ENCODE measurements around the gene MBL2.

Gene MBL2

DNA sequence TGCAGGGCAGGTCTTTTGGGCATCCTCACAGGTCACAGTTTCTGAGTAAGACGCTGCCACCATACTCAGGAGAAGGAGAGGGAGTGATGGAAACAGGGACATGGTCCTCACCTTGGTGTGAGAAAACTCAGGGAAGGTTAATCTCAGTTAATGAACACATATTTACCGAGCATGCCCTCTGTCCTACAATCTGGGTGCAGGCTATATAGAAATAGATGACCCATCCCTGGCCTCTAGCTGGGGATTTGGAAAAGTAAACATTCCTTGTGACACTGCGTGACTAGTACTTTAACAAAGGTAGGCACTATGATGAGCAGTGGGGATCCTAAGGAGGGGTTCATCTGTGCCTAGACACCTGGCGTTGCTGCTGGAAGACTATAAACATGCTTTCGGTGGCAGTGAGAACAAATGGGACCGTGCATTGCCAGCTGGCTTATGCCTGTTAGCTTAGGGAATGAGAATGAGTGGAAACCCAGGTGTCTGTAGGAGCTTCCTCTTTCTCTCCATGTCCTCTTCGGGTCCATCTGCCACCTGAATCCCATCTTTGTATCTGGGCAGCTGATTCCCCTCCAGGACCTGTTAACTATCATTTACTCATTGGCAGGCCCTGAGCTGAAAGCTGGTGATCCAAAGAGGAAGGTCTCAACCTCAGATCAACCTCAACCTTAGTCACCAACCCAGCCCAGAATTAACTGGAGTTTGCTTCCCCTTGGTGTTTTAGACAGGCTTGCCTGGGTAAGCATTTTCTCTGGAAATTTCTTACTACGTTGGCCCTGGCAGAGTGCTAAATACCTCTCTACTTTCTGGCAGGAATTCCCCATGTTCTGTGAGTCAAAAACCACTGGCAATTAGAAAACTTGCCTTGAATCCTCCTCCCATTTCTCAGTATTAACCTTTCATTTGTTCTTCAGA is 794 bp downstream of the MBL2 start:
- DNase-seq, result no peak

DNA sequence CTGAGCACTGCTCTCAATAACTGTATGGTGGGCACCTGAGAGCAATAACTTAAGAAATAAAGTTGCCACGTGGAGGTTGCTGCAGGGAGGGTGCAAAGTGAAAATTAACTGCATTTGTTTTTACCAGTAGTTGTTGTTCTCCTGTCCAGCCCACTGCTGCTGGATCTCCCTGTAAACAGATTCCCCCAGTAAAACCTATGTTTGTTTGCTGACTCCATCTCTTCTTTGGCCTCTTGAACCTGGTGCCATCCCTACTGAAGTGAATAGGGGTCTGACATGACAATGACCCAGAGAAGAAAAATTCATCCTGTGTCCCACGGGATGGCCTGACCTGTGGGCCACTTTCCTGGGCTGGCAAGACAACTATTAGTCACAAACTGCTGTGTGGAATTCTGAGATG is 1.7 kb downstream of the MBL2 start:
- no peak for DNase-seq

DNA sequence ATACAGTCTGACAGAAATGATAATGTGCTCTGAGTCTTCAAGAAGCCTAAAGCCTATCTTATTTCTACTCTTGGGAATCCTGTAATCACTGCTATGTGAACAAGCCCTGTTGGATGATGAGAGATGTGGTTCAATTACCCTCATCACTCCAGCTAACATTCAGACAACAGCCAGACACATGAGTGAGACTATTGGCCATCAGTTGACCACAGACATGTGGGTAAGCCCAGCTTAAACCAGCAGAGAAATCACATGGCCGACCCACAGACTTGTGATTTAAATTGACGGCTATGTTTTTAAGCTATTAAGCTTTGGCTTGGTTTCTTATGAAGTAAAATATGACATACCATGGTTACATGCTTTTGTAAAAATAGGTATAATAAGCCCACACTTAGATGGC is 2.6 kb downstream of the MBL2 start:
- DNase-seq, result no peak

DNA sequence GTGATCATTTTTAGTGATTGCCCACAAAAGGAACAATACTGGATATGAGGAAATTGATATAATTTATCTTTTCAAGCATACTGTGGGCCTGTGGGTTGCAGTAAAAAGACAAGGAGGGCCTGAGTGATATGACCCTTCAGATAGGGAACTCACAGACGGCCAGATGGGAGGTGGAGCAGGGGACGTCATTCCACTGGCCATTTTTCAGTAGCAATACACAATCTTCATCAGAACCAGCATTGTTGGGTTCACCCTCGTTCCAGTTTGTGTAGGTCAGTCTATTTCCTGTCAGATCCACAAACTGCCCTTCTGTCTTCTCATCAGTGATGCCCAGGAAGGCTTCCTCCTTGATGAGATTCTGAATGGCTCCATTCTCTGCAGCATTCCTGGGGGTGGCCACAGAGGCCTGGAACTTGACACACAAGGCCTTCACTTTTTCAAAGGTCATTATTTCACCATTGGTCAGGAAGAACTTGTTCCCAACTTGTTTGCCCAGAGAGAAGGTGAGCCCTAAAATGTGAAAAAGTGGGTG is 4.5 kb downstream of the MBL2 start:
- no peak for DNase-seq

DNA sequence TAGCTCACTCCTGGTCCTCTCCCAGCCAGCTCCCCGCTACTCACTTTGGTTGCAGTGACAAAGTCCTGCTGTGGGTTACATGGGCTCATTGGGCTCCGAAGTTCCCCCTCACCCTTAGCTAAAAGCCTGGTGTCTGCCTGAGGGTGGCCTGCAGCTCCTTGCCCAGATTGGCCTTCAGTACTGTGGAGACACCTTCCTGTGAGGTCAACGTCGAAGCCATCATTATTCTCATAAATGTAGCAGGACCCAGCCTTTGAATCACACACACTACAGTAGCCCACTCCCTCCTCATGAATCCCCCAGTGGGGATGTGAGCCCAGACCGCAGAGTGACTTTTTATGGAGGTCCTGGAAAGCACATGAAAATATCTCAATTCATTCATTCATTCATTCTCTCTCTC is 10.5 kb downstream of the MBL2 start:
- DNase-seq, result no peak

DNA sequence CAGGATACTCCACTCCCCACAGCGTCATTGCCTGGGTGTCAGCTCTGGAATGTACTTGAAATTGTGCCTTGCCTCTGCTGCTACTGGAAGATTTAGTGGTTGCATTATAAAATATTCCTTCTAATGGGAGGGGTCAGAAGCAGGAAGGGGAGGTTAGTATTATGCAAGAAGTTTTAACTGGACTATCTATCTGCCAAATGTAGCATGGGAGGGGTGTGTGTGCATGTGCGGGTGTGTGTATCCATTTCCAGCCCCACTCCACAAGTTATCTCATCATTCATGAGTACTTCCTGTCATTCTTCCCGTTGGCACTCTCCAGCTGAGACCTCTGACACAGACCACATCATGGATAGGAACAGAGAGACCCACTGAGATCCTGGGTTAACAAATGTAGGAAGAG is 13.4 kb downstream of the MBL2 start:
- no peak for DNase-seq

DNA sequence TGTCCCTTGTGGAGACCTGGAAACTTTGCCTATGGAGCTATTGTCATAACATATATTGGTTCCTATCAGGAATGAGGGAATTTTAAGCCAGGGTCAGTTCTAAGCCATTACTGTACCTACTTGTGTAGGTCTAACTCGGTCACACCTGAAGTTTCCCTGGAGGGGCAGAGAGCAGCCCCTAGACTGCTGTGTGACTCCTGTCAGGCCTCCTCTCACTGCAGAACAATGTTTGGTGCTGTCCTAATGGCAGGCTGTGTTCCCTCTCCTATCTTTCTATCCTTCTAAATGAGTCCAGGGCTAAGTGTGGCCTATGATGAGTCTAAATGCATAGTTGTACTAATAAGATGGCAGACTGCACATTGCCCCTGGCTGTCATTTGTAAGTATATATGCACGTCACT is 14.2 kb downstream of the MBL2 start:
- no peak for DNase-seq

DNA sequence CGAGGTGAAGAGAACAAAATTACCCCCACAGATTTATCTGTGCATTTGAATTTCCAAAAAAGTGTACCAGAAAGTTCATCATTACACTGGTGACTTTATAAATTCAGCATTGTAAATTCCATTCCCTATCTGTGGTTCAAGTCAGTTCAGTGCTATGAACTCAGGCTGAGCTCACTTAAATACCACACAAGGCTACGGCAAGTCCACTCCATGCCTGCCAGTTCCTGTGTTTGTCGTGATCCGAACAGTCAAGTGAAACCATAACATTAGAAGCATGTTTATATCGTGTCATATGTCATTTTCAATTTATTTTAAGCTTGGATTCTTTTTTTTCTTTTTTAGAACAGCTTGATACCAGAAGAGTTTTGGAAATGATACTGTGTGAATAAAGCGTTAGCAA is 14.8 kb downstream of the MBL2 start:
- DNase-seq, result no peak

DNA sequence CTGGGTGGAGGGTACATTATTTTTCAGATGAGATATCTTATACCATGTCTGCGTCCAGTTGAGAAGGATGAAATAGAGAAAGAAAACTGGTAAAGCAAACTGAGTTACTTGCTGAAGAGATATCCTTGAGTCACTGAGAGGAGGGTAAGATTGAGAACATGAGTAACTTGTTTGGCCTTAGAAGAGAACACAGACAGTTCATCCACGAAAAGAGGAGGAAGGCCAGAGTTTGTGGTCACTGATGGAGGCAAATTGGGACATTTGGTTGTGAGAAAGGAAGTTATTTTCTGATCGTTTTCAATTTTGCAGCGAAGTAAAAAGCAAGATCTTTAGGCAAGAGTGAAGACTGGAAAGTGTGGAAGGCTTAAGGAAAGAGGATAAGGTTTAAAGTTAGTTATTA is 15.6 kb downstream of the MBL2 start:
- DNase-seq, result no peak

DNA sequence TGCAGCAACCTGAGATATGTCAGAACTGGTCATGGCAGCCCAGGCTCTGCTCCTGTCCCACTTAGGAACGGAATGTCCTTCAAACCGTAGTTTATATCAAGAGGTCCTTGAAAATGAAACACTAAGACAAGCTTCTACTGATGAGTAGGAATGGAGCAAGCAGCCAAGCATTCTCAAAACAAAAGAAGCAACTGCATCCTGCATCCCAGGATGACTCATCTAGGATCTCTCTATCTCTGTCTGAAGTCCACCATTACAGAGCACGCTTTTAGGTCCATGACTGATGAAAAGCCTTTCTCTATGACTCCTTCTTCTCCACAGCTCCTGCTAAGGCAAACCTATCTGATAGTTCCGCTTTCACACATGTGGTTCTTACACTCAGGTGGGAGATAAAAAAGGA is 16.3 kb downstream of the MBL2 start:
- no peak for DNase-seq

DNA sequence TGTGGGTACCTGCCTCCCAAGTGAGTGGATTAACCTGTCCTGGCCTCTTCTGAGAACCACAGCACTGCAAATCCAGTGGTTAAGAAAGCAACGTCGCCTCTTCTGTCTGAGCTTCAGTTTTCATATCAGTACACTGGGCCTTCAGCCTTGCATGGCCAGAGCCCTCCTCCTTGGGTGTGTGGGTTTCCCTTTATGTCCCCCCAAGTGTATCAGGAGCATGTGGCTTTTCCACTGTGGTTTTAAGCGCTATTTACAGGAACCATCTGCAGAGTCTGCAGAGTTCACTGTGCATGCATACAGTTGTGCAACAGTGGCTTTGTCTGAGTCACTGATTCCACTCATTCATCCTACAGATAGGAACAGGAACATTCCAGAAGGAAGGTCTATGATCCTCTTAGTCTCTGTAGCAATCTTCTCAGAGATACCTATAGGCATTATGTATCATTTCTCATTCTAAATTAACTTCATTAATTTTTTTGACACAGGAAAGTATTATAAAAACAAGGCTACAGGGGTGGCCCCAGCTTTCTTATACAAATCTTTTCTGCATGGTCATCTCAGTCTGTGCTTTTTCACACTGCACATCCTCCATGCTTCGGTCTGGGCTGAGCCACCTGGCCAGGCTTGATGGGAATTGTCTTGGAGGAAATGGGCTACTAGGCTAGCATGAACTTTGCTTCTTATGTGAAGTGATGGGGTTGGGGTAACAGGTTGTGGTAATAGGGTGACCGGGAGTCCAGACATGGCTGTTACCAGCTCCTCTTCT is 17.1 kb downstream of the MBL2 start:
- DNase-seq, result no peak

DNA sequence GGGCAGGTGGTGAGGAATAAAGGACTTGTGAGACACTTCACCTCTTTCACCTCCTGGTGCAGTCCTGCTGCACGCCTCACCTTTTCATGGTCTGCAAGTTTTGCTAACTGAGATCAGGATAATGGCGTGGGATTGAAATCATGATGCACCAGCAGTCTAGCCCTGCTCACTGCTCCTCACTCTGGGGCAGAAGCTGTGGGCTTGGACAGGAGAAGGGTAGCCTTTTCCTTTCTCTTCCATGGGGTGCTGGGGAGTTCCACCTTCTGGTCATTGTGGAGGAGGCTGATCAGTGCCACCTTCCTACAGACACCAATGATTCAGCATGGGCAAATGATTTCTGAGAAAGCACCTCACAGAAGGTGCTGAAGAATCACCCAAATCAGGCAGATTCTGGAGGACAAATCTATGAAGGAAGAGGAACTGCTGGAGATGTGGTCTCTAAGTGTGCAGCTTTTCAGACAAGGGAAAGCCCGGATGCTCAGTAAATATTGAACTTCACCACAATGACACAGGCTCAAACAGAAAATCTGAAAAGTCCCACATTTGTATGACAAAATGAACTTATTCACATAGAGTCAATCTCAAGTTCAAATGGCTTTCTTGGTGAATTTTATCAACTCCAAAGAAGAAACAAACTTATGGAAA is 19.7 kb downstream of the MBL2 start:
- DNase-seq, result no peak

DNA sequence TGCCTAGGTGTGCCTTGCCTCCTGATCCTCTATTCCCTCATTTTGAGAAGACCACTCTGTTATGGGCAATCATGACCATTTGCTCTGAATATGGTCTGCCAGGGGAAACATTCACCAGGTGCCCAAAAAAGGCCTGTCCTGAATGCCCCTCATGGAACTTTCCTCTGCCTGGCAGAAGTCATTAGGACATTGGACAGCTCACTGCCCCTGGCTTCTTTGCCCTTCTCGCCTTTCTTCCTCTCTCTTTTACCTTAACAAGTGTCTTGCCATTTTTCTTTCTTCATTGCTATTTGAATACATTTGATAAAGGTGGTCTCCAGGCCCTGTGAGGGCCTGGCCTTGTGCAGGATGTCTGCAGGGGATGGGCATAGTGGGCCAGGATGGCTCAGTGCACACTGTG is 20.3 kb downstream of the MBL2 start:
- no peak for DNase-seq

DNA sequence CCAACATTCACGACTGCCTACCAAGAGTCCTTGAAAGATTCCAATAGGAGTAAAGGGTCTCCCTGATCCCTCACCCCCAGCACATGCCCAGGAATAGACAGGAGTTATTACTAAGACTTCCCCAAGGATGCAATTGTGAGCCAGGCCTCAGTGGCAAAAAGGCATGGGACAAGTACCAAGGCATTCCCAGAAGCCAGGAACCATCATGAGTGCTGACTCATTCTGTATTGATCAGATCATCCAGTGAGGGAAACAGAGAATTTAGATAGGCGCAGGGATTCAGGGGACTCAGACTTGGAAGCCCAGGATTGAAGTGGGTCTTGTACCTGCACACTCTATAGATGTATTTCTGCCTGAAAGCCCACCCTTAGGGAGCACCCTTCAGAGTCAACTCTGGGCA is 21.2 kb downstream of the MBL2 start:
- no peak for DNase-seq

DNA sequence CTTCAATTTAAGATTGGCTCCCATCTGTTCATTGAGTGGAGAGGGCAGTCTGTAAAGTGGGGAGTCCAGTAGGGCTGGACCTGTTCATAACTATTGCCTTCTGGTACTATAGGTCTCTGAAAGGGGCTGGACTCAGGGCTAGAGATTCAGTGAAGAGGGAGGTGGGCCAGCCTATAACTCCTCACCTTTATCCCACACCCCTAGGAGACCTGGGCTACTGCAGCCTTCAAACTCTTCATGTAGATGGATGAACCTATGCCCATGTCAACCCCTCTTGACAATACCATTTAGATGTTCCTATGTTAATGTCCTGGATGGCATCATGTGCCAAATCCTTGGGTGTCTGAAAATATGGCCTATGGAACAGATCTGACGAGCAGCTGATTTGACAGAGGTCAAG is 22.0 kb downstream of the MBL2 start:
- DNase-seq, result no peak

DNA sequence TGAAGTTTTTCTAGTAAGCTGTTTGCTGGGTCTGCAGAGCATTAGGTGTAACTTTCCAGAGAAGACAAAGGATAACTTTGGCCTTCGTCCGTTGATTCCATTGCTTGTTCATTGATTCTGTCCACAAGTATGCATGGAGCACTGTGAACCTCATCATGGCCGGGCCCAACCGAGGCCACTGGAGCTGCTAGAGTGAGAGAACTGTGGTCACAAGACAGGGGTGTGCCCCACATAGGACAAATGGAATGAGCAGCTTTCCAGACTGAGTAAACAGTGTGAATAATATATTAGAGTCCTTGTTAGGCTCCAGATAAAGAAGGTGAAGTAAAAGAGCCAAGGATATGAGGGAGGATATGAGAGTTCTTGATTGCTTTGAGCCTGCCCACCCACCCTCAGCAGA is 24.9 kb downstream of the MBL2 start:
- no peak for DNase-seq

DNA sequence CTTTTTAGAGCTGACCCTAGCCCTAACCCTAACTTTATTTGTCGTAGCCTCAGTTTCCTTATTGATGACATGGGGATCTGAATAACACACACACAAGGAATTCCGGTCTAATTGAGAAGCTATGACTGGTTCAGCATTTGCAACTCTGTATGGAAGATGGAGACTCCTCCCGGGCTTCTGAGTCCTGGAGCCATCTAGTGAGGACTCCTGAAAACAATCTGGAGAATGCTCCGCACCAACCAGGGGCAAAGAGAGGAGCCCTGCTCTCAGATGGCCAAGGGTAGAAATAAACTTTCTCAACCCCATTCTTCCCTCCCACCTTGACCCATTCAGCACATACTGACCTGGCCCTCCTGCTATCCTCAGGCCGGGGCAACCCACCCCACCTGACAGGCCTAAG is 26.4 kb downstream of the MBL2 start:
- no peak for DNase-seq

DNA sequence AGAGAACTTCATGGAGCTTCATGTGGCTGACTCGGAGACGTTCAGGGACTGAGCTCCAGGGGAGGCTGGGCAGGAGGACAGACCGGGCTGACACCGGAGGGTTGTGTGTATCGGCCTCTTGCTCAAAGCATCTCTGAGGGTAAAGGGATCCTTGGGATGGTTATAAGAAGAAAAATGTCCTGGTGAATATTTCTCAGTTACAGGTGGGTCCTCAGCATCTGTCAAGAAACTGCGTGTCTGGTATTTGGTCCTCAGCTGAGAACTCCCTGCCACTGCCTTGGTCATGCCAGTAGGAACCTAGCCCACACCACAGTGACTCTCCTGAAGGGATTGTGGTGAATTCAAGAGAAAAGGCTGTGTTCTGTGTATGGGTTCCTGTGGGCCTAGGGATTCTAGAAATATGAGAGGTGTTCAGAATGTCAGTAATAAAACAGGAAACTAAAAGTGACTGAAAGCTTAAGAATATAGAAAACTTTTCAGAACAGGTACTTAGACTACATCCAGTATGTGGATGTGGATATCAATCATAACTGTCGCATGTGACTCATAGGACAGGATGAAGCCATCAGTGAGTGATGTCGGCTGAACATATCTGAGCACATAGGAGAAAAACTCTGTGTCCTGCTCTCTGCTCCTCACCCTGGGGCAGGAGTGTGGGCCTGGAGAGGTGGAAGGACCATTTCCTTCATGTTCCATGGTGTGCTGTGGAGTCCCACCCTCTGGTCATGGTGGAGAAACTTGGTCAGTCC is 28.4 kb downstream of the MBL2 start:
- DNase-seq, result no peak

DNA sequence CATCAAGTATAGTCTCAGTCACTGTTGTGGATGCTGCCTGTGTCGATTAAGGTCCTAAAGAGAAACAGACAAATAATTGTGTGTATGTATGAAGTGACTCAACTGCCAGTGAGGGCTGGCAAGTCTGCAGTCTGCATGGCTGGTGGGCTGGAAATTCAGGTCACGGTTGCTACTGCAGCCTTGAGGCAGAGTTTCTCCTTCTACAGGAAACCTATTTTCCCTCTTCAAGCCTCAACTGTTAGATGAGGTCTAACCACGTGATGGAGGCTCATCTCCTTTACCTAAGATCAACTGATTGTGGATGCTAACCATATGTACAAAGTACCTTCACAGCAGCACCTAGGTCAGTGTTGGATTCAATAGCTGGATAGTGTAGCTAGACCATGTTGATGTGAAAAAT is 29.9 kb downstream of the MBL2 start:
- DNase-seq, result no peak

DNA sequence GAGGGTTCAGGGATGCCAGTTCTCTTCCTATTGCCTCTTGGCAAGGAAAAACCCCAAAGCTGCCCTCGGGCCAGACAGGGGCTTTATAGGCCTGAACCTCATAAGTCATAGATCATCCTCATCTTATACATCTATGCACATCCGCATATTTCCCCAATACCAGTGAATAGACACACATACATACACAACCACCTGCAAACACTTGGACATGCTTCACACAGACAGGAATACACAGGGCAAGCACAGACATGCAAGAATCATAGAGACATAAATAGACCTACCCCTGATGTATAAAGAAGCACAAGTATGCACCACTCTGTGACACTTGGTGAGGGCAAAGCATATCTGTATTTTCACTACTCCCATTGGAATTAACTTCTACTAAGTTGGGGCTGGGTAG is 30.7 kb downstream of the MBL2 start:
- DNase-seq, result no peak

DNA sequence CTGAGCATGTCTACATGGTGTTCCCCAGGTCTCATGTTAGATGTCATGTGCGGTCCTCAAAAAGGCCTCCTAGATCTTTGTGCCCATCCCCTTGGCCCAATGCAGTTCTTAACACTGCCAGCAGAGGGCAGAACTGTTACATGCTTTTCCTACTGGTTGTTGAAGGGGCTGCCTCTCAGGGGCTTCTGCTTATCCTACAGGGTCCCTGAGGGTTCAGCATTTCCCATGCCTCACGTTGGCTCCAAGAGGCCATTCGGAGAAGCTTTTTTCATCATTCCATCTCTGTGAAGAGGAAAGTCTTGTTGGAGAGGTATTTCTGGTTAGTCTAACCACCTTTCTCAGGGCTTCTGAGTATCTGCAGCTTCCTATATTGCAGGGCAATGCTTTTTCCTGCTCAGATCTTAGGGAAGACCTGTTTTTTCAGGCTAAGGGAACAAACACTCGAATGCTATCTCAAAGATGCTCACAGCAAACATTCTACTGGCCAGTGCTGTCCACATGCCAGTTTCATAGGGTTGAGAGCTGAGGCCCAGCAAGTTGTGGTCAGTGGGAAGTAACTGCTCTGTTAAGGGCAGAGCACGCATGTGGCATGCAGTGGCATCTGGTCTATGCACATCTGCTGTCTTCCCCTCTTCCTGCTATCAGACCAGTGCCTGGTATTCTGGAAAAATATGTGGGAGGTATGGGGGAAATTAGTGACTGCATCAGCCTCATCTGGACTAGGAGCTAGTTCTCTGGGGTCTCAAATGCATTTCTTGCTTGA is 31.5 kb downstream of the MBL2 start:
- DNase-seq, result peak; percentile 19

DNA sequence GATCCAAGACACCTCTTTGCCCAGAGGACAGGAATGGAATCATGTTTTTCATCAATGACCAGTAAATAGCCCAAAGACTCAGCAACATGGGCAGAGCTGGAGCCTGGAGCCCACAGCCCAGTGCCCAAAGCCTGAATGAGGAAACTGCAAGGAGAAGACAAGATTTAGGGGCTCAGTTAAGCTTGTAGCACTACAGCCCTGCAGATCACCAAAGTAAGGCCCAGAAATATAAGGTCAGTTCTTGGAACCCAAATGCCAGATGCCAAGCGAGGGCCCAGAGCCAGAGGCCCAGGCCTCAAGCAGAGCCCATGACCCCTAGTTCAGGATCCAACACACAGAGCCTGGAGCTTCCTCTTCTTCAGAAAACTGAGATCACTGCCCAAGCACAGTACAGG is 32.4 kb downstream of the MBL2 start:
- no peak for DNase-seq

Measured in activated T-cell treated with anti-CD3 and anti-CD28 coated beads, Interleukin-2, amount 50 U/mL, for 1 hour (primary cell).